ENCODE measurements around the gene LBX1.

The LBX1 gene, protein sequence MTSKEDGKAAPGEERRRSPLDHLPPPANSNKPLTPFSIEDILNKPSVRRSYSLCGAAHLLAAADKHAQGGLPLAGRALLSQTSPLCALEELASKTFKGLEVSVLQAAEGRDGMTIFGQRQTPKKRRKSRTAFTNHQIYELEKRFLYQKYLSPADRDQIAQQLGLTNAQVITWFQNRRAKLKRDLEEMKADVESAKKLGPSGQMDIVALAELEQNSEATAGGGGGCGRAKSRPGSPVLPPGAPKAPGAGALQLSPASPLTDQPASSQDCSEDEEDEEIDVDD

GRCh38 chr10:101229266-101230182 is at the start of gene LBX1:
Gene LBX1, minus strand, starts transcription at chr10:101229463. Its CDS starts 648 bp downstream, at chr10:101228815.
- peak; percentile 20 for DNase-seq

DNA sequence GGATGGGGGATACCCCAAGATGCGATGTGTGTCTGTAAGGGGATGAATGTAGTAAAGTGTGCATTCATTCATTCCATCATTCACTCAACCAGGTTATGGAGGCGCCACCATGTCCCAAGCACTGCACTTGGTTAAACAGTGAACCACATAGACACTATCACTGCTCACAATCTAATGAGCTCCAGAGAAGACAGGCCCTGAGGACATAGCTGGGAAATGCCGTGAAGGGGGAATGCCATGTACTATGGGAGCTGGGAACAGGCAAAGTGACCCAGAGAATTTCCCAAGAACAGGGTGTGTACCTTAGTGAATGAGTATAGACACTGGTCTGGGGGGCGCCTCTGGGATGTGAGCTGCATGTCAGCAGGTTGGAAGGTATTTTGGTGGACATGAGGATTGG is 44.5 kb upstream of the LBX1 start:
- no peak for DNase-seq

DNA sequence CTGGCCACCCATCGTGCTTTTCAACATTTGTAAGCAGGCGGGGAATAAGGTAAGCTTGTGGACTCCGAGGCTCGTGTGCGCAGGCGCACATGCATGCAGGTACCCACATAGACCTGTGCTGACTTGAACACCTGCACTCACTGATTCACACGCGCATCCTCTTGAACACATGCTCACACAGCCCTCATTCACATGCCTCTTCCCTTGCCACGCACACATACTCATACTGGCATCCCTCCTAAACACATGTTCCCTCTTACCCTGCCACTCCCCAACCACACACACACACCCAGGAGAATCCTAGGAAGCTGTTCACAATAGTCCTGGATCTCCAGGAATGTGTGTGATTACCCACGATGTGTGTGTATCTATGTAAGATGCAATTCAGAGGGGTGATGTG is 44.1 kb upstream of the LBX1 start:
- DNase-seq = no peak

DNA sequence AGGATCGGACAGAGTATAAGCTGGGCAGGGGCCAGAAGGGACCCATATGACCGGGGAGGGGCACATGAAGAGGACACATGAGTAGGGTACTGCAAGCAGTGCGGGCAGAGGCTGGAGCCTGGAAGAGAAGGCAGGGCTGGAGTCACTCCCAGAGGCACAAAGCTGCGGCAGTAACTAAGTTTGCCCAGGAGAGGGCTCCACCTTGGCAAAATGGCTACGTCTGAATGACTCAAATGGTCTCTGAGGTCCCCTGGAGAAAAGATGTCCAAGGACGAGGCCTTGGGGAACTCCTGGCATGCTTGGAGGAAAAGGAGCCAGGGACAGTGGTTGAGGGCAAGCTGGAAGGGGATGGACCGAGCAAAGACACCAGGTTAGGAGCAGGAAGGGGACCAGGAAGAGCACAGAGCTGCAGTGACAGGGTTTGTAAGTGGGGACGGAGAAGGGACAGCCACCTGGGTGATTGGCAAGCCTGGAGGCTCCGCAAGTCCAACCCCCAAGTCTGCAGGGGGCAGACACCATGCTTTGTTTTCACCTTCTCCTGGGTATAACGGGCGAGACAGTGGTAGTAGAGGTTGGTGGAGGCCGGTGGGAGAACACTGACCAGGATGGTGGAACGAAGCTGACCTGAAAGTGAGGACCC is 43.1 kb upstream of the LBX1 start:
- DNase-seq = peak; percentile 34

- DNase-seq = no peak
These were observed 41.5 kb upstream of the LBX1 start for GRCh38 chr10:101270763-101271162.

DNA sequence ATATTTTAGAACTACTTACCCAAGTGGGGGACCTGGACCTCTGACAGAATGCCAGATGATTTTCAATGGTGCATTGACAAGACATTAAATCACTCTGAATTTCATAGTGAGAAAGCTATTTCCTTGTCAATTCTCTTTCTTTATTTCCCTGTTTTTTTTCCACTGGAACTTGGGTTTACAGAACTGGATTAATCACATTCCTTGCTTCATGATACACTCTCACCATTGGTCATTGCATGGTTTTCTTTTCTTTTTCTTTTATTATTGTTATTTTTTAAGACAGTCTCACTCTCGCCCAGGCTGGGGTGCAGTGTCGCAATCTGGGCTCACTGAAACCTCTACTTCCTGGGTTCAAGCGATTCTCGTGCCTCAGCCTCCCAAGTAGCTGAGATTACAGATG is 38.5 kb upstream of the LBX1 start:
- DNase-seq = no peak

- no peak for DNase-seq
These were observed 38.0 kb upstream of the LBX1 start for GRCh38 chr10:101267290-101267680.

GRCh38 chr10:101266381-101267289 is 37.4 kb upstream of the LBX1 start:
- no peak for DNase-seq

DNA sequence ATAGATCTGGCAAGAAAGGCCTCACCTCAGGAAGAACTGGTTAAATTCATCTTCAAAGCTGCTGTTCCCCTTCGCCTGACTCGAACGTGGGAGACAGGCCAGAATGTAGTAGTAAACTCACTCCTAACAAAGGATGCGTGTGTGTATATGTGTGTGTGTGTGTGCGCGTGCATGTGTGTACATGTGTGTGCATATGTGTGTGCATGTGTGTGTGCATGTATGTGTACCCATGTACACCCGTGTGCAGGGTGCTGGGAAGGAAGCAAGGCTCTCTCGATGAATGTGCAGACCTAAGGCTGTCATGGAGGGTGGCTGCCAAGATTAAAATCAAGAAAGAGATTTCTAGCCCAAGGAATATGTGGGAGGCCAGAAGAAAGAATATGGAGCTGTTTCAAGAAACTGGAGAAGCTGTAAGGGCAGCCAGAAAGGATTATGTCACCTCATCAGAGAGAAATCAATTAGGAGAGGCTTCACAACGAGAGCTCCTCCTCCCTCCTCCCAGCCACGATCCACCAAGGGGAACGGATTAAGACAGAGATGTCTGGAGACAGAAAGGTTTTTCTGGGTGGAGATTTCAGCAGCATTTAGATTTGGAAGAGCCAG is 34.0 kb upstream of the LBX1 start:
- DNase-seq = no peak

DNA sequence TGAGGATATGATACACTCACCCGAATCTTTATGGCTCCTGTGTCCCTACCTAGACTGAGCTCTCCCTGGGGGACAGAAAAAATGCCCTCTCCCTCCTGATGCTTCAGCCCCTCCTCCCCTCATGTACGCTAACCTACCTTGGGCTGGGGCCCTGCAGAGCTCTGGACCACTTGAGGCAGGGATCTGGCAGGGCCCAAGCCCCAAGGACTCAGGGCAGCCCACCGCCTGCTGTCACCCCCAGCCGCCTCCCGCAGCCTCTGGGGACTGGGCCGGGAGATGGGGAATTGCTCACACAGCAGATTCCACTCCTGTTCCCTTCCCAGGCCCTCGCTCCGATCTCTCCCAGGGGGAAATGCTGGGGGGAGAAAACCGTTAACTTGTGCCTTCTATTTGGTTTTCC is 32.9 kb upstream of the LBX1 start:
- DNase-seq = no peak

DNA sequence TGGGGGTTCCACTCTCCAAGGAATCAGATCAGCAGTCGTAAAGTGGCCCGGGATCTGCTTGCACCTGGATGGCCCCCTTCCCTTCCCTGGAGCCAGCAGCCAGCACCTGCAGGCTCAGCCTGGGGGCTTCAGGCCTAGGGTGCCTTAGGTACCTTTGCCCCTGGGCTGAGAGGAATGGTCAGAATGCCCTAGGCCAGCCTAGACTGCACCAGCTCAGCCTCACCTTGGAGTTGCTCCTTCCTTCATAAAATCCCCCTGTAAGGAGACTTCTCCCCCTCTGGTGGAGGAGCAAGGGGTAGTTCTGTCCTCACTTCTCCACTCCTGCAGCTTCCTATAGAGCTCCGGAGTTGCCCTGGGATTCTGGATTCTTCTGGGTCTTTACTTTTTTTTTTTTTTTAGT is 32.4 kb upstream of the LBX1 start:
- no peak for DNase-seq

DNA sequence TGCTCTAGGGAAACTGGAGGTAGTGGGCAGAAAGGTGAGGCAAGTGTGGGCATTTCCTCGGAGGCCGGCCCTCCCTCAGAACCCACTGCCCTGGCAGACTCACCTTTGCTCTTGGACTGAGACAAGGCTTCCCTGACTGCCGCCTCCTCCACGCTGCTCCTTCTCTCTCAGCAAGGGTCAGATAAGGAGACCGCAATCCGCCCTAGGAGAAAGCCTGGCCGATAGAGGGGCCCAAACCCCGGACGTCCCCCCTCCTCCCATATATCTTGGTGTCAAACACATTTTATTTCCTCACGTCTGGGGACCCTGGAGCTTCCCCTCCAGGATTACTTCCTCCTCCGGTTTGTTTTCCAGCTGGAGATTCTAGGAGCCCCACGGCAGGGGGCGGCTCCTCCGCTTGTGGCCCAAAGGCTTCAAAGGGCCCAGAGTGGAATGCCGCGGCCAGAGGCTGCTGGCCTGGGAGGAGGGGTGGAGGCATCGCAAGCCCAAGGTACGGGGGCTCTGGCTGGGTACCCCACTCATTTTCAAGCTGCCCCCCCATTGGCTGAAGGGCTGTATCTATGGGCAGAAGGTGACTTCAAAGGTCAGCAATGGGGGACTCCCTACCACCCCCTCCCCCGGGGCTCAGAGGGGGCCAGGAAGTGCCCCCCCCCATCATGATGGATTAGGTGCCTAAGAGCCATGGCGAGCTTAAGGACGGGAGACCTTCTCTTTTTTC is 31.7 kb upstream of the LBX1 start:
- DNase-seq = no peak

DNA sequence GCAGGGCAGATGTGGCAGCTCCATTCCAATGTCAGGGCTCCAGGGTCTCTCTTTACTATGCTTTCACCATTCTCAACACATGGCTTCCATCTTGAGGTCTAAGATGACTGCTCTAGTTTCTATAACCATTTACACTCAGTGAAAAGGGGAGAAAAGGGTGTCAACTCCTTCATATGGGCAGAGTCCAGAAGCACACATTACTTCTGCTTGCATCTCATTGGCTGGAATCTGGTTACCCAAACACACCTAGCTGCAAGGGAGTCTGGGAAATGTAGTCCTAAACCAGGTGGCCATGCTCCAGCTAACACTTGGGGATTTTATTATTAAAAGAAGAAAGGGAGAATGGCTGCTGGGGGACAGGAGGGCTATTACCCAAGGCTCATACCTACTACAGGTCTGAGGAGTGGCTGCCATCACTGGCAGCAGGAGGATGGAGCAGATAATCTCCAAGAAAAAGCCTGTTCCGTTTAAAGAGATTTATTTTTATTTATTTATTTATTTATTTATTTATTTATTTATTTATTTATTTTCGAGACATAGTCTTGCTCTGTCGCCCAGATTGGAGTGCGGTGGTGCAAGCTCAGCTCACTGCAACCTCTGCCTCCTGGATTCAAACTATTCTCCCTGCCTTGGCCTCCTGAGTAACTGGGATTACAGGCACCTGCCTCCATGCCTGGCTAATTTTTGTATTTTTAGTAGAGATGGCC is 29.1 kb upstream of the LBX1 start:
- no peak for DNase-seq

GRCh38 chr10:101257491-101257890 is 28.2 kb upstream of the LBX1 start:
- no peak for DNase-seq

GRCh38 chr10:101257084-101257483 is 27.8 kb upstream of the LBX1 start:
- DNase-seq = no peak

GRCh38 chr10:101256387-101256786 is 27.1 kb upstream of the LBX1 start:
- no peak for DNase-seq

- no peak for DNase-seq
These were observed 20.9 kb upstream of the LBX1 start for GRCh38 chr10:101250136-101250535.

DNA sequence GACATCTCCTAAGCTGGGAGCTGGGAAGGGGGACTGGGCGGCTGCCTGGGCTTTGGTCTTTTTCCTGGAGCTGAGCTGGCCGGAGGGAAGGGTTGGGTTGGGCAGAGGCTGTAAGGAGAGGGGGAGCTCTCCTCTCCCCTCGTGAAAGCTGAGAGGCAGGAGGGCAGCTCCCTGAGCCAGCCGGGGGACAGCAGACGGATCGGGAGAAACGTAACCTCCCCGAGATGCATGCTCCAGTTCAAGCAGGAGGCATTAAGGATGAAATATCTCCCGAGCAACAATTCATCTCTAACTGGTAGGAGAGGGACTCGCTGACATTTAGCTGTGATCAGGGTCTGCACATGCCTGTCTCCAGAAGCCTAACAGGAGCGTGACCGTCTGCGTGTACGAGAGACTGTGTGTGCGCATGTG is 19.9 kb upstream of the LBX1 start:
- no peak for DNase-seq

DNA sequence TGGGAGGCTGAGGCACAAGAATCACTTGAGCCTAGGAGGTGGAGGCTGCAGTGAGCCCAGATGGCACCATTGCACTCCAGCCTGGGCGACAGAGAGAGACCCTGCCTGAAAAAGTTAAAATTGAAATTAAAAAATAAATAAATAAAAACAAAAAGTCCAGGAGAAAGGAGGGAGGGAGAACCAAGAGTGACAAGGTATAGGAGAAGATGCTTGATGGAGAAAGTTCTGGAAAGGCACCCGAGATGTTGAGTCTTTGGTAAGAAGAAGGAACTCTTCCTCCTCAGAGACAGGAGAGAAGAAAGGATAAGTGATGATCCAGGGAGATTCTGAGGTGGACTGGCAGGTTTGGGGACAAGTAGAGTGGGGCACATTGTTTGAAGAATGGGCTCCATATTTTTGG is 17.4 kb upstream of the LBX1 start:
- DNase-seq = no peak

DNA sequence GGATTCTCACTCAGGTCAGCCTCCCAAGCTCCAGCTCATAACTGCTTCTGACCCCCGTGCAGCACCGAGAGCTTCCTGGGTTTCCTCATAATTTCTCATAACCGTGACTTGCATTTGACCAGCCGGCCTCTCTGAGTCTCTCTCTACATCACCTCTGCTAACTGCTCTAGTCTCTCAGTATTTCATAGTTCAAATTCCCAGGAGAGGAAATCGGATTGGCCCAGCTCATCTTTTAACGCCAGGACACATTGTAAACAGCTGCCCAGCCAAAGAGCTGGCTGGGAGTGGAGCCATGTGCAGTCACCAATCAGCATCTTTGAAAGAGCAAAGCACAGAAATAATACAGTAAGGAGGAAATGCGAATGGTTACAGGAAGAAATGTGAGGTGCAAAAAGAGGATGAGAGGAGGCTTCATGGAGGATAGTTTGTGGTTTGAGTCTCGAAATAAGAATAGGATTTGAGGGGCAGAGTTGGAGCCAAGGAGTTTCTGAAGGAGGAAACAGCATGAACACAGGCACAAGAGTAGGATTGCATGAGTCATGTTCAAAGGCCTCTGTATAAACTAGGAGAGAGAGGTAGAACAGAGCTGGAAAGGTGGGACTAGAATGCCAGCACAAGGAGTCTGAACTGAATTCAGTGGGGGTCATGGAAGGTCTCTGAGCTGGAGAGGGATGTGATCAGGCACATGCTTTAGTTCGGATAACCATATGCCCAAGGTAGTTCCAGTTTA is 15.2 kb upstream of the LBX1 start:
- peak; percentile 2 for DNase-seq
